ENCODE measurements around the gene PALD1.

DNA sequence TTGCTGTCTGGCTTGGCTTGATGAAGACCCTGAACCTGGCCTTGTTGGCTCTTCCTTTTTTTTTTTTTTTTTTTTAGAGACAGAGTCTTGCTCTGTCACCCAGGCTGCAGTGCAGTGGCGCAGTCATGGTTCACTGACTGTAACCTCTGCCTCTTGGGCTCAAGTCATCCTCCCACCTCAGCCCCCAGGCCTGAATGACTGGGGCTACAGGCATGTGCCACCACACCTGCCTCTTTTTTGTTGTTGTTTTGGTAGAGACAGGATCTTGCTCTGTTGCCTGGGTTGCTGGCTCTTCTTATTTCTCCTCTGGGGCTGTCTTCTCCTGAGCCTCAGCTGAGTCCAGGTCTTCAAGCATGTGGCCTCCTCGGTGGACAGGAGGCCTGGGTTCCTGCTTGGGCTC is 79.3 kb downstream of the PALD1 start:
- TF ChIP-seq ZNF101 (CRISPR knock-in tag; IDR thresholded peaks at IDR 0.05; ENCODE audit: borderline replicate concordance, low read depth) (no peak), ZNF274 (CRISPR knock-in tag; IDR thresholded peaks at IDR 0.05) (no peak), KLF12 (CRISPR knock-in tag; IDR thresholded peaks at IDR 0.05; ENCODE audit: borderline replicate concordance) (no peak), POLR2AphosphoS5 (IDR thresholded peaks at IDR 0.05; ENCODE audit: low read depth, low read length) (no peak), RNF2 (conservative IDR thresholded peaks at IDR 0.05; ENCODE audit: low read depth) (no peak), NFIC (IDR thresholded peaks at IDR 0.05; ENCODE audit: low read length) (no peak), FOXM1 (CRISPR knock-in tag; IDR thresholded peaks at IDR 0.05) (no peak), ZNF121 (CRISPR knock-in tag; IDR thresholded peaks at IDR 0.05) (no peak), PAX8 (CRISPR knock-in tag; IDR thresholded peaks at IDR 0.05; ENCODE audit: borderline replicate concordance) (no peak)

Data from HepG2 (cell line).